ENCODE results near the gene SCYL1.
A peak's percentile ranks its signal among the peaks of the same experiment; 100 is the strongest.

SCYL1 gene

GRCh38 chr11:65493367-65494176, 31.3 kb upstream of the SCYL1 start:
- peak in 1 of 2 experiments; percentile 46 for DNase-seq

DNA sequence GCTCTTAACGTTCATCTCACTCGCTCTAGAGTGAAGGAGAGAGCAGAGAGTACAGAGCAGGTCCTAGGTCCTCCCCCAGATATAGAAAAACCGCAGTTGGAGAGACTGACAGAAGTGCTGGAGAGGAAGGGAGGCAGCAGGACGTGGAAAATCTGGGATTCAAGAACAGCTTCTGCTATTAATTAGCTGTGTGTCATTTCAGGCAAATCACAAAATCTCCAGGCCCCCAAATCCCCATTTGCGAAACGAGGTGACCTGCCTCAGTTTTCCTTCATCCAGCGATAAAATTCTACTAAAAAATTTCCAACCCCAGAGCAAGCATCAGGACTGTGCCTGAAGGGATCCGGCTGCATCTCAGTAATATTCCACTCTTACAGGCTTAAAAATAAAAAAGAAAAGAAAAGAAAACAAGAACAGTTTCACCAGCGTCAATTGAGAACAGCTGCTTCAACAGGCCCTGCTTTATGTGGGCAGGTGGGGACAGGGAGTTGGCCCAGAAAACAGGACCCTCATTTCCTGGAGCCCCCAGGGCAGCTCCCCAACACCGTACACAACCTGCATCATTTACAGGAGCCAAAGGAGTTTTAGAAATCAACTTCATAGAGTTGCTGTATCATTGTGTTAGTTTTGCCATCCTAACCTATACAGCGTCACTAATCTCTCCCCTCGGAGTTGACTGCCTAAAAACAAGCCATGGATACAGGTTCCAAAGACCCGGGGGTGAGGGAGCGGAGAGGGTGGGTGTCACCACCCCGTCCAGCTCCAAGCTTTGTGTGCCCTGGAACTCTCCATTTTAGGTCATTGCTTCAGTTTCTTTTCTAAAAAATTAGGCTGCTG, 28.4 kb upstream of the SCYL1 start:
- peak in 1 of 2 experiments; percentile 29 for DNase-seq

DNA sequence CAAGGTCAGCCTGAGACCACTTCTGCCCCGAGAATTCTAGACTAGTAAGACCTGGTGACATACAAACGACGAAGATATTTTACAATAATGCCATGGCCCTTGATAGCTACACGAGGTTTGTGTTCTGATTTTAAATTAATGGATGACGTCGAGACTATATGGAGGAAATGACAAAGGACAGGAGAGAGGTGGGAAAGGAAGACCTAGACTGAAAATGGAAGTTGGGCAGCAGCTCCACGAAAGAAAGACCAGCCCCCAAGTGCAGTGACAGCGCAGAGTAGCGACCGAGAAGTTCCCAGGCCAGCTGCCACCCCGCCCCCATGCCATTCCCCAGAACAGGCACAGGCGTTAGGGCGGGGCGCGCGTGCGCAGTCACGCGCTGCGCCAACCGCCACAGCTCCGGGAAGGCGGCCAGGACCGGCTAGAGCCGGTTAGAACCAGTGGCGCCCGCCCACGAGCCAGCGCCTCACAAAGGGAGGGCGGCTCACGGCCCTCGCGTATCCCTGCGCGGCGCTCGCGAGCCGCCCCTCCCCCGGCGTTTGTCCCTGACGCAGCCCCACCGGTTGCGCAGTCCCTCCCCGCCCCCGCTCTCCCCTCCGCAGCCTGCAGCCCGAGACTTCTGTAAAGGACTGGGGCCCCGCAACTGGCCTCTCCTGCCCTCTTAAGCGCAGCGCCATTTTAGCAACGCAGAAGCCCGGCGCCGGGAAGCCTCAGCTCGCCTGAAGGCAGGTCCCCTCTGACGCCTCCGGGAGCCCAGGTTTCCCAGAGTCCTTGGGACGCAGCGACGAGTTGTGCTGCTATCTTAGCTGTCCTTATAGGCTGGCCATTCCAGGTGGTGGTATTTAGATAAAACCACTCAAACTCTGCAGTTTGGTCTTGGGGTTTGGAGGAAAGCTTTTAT, 27.5 kb upstream of the SCYL1 start:
- DNase-seq, result peak; percentile 98 to 100

- peak in 1 of 2 experiments; percentile 85 for DNase-seq
Observed at GRCh38 chr11:65498042-65498726, 26.7 kb upstream of the SCYL1 start.

GRCh38 chr11:65498727-65498976, 26.2 kb upstream of the SCYL1 start:
- no peak for DNase-seq

- DNase-seq, result peak; percentile 93 to 98
Observed at GRCh38 chr11:65498977-65499712, 25.7 kb upstream of the SCYL1 start, which contains the start of gene MALAT1. TSS of gene MALAT1 (plus strand) at chr11:65499045.

- peak in 1 of 2 experiments; percentile 61 for DNase-seq
Observed at GRCh38 chr11:65499713-65500386, 25.0 kb upstream of the SCYL1 start.

DNA sequence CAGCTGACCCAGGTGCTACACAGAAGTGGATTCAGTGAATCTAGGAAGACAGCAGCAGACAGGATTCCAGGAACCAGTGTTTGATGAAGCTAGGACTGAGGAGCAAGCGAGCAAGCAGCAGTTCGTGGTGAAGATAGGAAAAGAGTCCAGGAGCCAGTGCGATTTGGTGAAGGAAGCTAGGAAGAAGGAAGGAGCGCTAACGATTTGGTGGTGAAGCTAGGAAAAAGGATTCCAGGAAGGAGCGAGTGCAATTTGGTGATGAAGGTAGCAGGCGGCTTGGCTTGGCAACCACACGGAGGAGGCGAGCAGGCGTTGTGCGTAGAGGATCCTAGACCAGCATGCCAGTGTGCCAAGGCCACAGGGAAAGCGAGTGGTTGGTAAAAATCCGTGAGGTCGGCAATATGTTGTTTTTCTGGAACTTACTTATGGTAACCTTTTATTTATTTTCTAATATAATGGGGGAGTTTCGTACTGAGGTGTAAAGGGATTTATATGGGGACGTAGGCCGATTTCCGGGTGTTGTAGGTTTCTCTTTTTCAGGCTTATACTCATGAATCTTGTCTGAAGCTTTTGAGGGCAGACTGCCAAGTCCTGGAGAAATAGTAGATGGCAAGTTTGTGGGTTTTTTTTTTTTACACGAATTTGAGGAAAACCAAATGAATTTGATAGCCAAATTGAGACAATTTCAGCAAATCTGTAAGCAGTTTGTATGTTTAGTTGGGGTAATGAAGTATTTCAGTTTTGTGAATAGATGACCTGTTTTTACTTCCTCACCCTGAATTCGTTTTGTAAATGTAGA, 24.3 kb upstream of the SCYL1 start:
- DNase-seq, result peak in 1 of 2 experiments; percentile 62

GRCh38 chr11:65501186-65501471, 23.8 kb upstream of the SCYL1 start:
- DNase-seq, result no peak

DNA sequence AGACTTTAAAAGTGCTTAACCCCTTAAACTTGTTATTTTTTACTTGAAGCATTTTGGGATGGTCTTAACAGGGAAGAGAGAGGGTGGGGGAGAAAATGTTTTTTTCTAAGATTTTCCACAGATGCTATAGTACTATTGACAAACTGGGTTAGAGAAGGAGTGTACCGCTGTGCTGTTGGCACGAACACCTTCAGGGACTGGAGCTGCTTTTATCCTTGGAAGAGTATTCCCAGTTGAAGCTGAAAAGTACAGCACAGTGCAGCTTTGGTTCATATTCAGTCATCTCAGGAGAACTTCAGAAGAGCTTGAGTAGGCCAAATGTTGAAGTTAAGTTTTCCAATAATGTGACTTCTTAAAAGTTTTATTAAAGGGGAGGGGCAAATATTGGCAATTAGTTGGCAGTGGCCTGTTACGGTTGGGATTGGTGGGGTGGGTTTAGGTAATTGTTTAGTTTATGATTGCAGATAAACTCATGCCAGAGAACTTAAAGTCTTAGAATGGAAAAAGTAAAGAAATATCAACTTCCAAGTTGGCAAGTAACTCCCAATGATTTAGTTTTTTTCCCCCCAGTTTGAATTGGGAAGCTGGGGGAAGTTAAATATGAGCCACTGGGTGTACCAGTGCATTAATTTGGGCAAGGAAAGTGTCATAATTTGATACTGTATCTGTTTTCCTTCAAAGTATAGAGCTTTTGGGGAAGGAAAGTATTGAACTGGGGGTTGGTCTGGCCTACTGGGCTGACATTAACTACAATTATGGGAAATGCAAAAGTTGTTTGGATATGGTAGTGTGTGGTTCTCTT, 23.2 kb upstream of the SCYL1 start:
- peak in 1 of 2 experiments; percentile 46 for DNase-seq

DNA sequence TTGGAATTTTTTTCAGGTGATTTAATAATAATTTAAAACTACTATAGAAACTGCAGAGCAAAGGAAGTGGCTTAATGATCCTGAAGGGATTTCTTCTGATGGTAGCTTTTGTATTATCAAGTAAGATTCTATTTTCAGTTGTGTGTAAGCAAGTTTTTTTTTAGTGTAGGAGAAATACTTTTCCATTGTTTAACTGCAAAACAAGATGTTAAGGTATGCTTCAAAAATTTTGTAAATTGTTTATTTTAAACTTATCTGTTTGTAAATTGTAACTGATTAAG, 22.7 kb upstream of the SCYL1 start:
- DNase-seq, result no peak

DNA sequence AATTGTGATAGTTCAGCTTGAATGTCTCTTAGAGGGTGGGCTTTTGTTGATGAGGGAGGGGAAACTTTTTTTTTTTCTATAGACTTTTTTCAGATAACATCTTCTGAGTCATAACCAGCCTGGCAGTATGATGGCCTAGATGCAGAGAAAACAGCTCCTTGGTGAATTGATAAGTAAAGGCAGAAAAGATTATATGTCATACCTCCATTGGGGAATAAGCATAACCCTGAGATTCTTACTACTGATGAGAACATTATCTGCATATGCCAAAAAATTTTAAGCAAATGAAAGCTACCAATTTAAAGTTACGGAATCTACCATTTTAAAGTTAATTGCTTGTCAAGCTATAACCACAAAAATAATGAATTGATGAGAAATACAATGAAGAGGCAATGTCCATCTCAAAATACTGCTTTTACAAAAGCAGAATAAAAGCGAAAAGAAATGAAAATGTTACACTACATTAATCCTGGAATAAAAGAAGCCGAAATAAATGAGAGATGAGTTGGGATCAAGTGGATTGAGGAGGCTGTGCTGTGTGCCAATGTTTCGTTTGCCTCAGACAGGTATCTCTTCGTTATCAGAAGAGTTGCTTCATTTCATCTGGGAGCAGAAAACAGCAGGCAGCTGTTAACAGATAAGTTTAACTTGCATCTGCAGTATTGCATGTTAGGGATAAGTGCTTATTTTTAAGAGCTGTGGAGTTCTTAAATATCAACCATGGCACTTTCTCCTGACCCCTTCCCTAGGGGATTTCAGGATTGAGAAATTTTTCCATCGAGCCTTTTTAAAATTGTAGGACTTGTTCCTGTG, 22.1 kb upstream of the SCYL1 start:
- DNase-seq, result peak in 1 of 2 experiments; percentile 39

DNA sequence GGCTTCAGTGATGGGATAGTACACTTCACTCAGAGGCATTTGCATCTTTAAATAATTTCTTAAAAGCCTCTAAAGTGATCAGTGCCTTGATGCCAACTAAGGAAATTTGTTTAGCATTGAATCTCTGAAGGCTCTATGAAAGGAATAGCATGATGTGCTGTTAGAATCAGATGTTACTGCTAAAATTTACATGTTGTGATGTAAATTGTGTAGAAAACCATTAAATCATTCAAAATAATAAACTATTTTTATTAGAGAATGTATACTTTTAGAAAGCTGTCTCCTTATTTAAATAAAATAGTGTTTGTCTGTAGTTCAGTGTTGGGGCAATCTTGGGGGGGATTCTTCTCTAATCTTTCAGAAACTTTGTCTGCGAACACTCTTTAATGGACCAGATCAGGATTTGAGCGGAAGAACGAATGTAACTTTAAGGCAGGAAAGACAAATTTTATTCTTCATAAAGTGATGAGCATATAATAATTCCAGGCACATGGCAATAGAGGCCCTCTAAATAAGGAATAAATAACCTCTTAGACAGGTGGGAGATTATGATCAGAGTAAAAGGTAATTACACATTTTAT, 21.4 kb upstream of the SCYL1 start:
- no peak for DNase-seq

DNA sequence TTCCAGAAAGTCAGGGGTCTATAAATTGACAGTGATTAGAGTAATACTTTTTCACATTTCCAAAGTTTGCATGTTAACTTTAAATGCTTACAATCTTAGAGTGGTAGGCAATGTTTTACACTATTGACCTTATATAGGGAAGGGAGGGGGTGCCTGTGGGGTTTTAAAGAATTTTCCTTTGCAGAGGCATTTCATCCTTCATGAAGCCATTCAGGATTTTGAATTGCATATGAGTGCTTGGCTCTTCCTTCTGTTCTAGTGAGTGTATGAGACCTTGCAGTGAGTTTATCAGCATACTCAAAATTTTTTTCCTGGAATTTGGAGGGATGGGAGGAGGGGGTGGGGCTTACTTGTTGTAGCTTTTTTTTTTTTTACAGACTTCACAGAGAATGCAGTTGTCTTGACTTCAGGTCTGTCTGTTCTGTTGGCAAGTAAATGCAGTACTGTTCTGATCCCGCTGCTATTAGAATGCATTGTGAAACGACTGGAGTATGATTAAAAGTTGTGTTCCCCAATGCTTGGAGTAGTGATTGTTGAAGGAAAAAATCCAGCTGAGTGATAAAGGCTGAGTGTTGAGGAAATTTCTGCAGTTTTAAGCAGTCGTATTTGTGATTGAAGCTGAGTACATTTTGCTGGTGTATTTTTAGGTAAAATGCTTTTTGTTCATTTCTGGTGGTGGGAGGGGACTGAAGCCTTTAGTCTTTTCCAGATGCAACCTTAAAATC, 20.8 kb upstream of the SCYL1 start:
- DNase-seq, result peak in 1 of 2 experiments; percentile 41

DNA sequence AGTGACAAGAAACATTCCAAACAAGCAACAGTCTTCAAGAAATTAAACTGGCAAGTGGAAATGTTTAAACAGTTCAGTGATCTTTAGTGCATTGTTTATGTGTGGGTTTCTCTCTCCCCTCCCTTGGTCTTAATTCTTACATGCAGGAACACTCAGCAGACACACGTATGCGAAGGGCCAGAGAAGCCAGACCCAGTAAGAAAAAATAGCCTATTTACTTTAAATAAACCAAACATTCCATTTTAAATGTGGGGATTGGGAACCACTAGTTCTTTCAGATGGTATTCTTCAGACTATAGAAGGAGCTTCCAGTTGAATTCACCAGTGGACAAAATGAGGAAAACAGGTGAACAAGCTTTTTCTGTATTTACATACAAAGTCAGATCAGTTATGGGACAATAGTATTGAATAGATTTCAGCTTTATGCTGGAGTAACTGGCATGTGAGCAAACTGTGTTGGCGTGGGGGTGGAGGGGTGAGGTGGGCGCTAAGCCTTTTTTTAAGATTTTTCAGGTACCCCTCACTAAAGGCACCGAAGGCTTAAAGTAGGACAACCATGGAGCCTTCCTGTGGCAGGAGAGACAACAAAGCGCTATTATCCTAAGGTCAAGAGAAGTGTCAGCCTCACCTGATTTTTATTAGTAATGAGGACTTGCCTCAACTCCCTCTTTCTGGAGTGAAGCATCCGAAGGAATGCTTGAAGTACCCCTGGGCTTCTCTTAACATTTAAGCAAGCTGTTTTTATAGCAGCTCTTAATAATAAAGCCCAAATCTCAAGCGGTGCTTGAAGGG, 20.0 kb upstream of the SCYL1 start:
- DNase-seq, result no peak

GRCh38 chr11:65505466-65506289, 19.2 kb upstream of the SCYL1 start:
- no peak for DNase-seq

All from NCI-H446 (cell line).